ENCODE data around the gene FLNB. TPM values are rescaled to one million over a fixed set of nuclear protein-coding genes. Genes with fewer than 3 reads are reported as not detected.

Gene FLNB
- total and polyA plus RNA-seq, 9 of the 15 experiments (the other 6 are each of a cell fraction or from before 2014, with no cell fraction given) = 9.4 to 48.1 (median 25.6) TPM

- no peak for TF ChIP-seq JUND (IDR thresholded peaks at IDR 0.05; ENCODE audit: borderline replicate concordance, low read depth, low read length)
- no peak for TF ChIP-seq JUND (tag; IDR thresholded peaks at IDR 0.05; ENCODE audit: borderline replicate concordance, low read depth, low read length)
- TF ChIP-seq TGIF2 (CRISPR knock-in tag; IDR thresholded peaks at IDR 0.05) = no peak
- no peak for TF ChIP-seq ZNF12 (CRISPR knock-in tag; IDR thresholded peaks at IDR 0.05)
- 0 out of 4 replicates have a peak, but pooled peaks of 1 of the 2 experiments have one; percentile 15 for TF ChIP-seq FOXA3 (CRISPR knock-in tag; conservative IDR thresholded peaks at IDR 0.05 in 1 of 2, IDR thresholded peaks at IDR 0.05 in 1 of 2)
- TF ChIP-seq JUN (IDR thresholded peaks at IDR 0.05; ENCODE audit: borderline replicate concordance, low read depth, low read length) = no peak
- no peak for TF ChIP-seq JUN (CRISPR knock-in tag; IDR thresholded peaks at IDR 0.05; ENCODE audit: borderline replicate concordance)
- TF ChIP-seq CBFA2T3 (IDR thresholded peaks at IDR 0.05) = peak; percentile 40
- TF ChIP-seq CBFB (CRISPR knock-in tag; IDR thresholded peaks at IDR 0.05) = no peak
- no peak for TF ChIP-seq HOXB6 (CRISPR knock-in tag; IDR thresholded peaks at IDR 0.05; ENCODE audit: borderline replicate concordance)
- no peak for TF ChIP-seq ESRRA (IDR thresholded peaks at IDR 0.05; ENCODE audit: borderline replicate concordance, low read depth)
- TF ChIP-seq E2F1 (CRISPR knock-in tag; IDR thresholded peaks at IDR 0.05) = no peak
- no peak for TF ChIP-seq ZNF174 (CRISPR knock-in tag; IDR thresholded peaks at IDR 0.05)
- no peak for TF ChIP-seq MXI1 (IDR thresholded peaks at IDR 0.05; ENCODE audit: low read depth, low read length)
- TF ChIP-seq TEAD4 (IDR thresholded peaks at IDR 0.05; ENCODE audit: low read length) = 0 out of 2 replicates have a peak, but pooled peaks have one; percentile 12
- TF ChIP-seq TEAD4 (CRISPR knock-in tag; IDR thresholded peaks at IDR 0.05; ENCODE audit: borderline replicate concordance) = no peak
- no peak for TF ChIP-seq CBX1 (IDR thresholded peaks at IDR 0.05; ENCODE audit: low read depth)
- no peak for TF ChIP-seq CTBP1 (IDR thresholded peaks at IDR 0.05; ENCODE audit: borderline replicate concordance)
Observed at GRCh38 chr3:57999417-58000115, 8.7 kb upstream of the FLNB start (continued).

Data from K562 (cell line).